Measurements from ENCODE around the gene CD9. TPM values are rescaled to one million over a fixed set of nuclear protein-coding genes. Genes with fewer than 3 reads are reported as not detected.
"Not testable (repeated sequence)": the region's sequence is repeated elsewhere in the genome, so short reads cannot be mapped to it uniquely, and the experiment has no call there.

The CD9 gene
- total RNA-seq, 1 donor from 2014 or later: 241 TPM

GRCh38 chr12:6204533-6205143 is 4.4 kb downstream of the CD9 start:
- Histone ChIP-seq H3K36me3 (ENCODE audit: control insufficient read depth, insufficient read depth, low read length) (no peaks in the 10 kb centered on the region), H3K4me3 (ENCODE audit: low read depth, low read length) (no peak overlapping the region), H3K27me3 (ENCODE audit: control insufficient read depth, insufficient read depth, low read length) (no peaks in the 10 kb centered on the region)
- TF ChIP-seq CTCF (IDR thresholded peaks at IDR 0.05; ENCODE audit: insufficient read depth, low read length, poor library complexity, severe bottlenecking): no peak
- DNase-seq (ENCODE audit: low read depth): no peak

GRCh38 chr12:6205144-6205539 is 4.9 kb downstream of the CD9 start:
- H3K36me3 ChIP-seq (ENCODE audit: control insufficient read depth, insufficient read depth, low read length): no peaks in the 10 kb centered on the region

DNA sequence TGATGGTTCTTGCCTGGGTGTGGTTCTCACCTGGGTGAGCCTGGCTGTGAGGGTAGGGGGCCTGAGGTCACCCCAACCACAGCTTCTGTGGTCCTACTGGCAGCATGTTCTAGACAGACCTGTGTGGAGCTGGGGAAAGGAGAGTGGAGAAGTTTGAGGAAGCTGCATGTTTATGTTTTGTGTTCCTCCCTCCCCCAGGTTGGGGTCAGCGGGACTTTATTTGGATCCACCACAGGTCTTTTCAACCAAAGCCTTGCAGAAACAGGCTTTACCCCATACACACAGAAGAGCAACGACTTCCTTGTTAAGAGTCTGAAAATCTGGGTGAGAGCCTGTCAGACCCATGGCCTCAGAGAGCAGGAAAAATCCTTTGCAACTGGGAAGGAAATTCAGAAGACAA is 5.6 kb downstream of the CD9 start:
- DNase-seq (ENCODE audit: low read depth): no peak
- Histone ChIP-seq H3K27me3 (ENCODE audit: control insufficient read depth, insufficient read depth, low read length) (no peaks in the 10 kb centered on the region), H3K4me3 (ENCODE audit: low read depth, low read length) (no peak overlapping the region), H3K36me3 (ENCODE audit: control insufficient read depth, insufficient read depth, low read length) (no peaks in the 10 kb centered on the region)
- TF ChIP-seq CTCF (IDR thresholded peaks at IDR 0.05; ENCODE audit: insufficient read depth, low read length, poor library complexity, severe bottlenecking): no peak

More at GRCh38 chr12:6205144-6205539, 4.9 kb downstream of the CD9 start:
- Histone ChIP-seq H3K4me3 (ENCODE audit: low read depth, low read length) (no peak overlapping the region), H3K27me3 (ENCODE audit: control insufficient read depth, insufficient read depth, low read length) (no peaks in the 10 kb centered on the region)
- DNase-seq (ENCODE audit: low read depth): no peak
- TF ChIP-seq CTCF (IDR thresholded peaks at IDR 0.05; ENCODE audit: insufficient read depth, low read length, poor library complexity, severe bottlenecking): no peak

- Histone ChIP-seq H3K4me3 (ENCODE audit: low read depth, low read length) (no peak overlapping the region), H3K27me3 (ENCODE audit: control insufficient read depth, insufficient read depth, low read length) (no peaks in the 10 kb centered on the region), H3K36me3 (ENCODE audit: control insufficient read depth, insufficient read depth, low read length) (no peaks in the 10 kb centered on the region)
- DNase-seq (ENCODE audit: low read depth): no peak
- TF ChIP-seq CTCF (IDR thresholded peaks at IDR 0.05; ENCODE audit: insufficient read depth, low read length, poor library complexity, severe bottlenecking): no peak
Measured at GRCh38 chr12:6206327-6206726, 6.1 kb downstream of the CD9 start.

GRCh38 chr12:6207259-6207925 is 7.2 kb downstream of the CD9 start:
- Histone ChIP-seq H3K4me3 (ENCODE audit: low read depth, low read length) (no peak overlapping the region), H3K27me3 (ENCODE audit: control insufficient read depth, insufficient read depth, low read length) (no peaks in the 10 kb centered on the region), H3K36me3 (ENCODE audit: control insufficient read depth, insufficient read depth, low read length) (no peaks in the 10 kb centered on the region)
- no peak for TF ChIP-seq CTCF (IDR thresholded peaks at IDR 0.05; ENCODE audit: insufficient read depth, low read length, poor library complexity, severe bottlenecking)
- no peak for DNase-seq (ENCODE audit: low read depth)

DNA sequence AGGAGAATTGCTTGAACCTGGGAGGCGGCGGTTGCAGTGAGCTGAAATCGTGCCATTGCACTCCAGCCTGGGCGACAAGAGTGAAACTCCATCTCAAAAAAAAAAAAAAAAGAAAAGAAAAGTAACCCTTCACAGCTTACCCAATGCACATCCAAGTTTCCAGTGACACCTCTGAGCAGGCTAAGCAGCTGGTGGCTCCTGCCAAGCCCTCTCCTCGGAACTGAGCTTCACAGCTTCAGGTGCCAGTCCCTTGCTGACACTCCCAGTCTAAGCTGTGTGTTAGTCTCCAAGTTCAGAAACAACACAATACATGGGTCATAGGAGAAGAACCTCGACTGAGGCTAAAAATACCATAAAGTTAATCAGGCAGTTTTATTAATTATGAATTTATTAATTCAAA is 7.9 kb downstream of the CD9 start:
- Histone ChIP-seq H3K27me3 (ENCODE audit: control insufficient read depth, insufficient read depth, low read length) (no peaks in the 10 kb centered on the region), H3K36me3 (ENCODE audit: control insufficient read depth, insufficient read depth, low read length) (no peaks in the 10 kb centered on the region), H3K4me3 (ENCODE audit: low read depth, low read length) (no peak overlapping the region)
- TF ChIP-seq CTCF (IDR thresholded peaks at IDR 0.05; ENCODE audit: insufficient read depth, low read length, poor library complexity, severe bottlenecking): no peak
- no peak for DNase-seq (ENCODE audit: low read depth)

DNA sequence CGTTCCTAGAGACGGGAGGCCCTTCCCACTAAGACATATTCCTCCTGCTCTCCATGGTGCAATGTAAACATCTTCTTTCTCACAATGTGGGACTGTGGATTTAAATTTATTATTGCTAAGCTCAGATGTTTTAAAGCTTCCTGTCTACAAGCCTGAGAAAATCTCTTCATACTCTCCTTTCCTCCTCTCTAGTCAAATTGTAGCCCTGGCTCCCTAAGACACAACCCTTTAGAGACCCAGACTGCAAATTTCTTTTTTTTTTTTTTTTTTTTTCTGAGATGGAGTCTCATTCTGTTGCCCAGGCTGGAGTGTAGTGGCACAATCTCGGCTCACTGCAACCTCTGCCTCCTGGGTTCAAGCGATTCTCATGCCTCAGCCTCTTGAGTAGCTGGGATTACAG is 9.2 kb downstream of the CD9 start:
- DNase-seq (ENCODE audit: low read depth); H3K4me3 ChIP-seq (ENCODE audit: low read depth, low read length); H3K27me3 ChIP-seq (ENCODE audit: control insufficient read depth, insufficient read depth, low read length); H3K36me3 ChIP-seq (ENCODE audit: control insufficient read depth, insufficient read depth, low read length): not testable (repeated sequence)
